GM19023 (cell line): ENCODE results near the gene AGAP1.
"Not testable (repeated sequence)": the region's sequence is repeated elsewhere in the genome, so short reads cannot be mapped to it uniquely, and the experiment has no call there.

Experiments used
- ATAC-seq: cut with Tn5 transposase; IDR thresholded peaks from one replicate; pipeline ENCODE4 v1.9.1; 2021; ENCODE audit warnings: mild to moderate bottlenecking, moderate library complexity; ENCODE audit not compliant: unreplicated experiment

Gene AGAP1

DNA sequence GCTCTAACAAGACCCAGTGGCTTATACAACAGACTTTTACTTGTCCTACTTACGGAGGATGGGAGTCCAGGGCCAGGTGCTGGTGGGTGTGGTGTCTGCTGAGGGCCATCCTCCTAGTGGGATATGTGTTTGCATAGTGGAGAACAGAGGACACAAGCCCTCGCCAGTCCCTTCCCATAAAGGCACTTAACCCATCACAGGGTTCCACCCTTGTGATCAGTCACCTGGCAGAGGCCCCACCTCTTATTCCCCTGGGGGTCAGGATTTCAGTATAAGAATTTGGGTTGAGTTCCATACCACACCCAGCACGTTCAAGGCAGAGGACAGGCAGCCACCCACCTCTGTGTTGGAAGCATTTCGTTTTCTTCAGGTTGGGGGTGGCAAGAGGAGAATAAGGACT is 259.0 kb downstream of the AGAP1 start:
- ATAC-seq, result no peak

DNA sequence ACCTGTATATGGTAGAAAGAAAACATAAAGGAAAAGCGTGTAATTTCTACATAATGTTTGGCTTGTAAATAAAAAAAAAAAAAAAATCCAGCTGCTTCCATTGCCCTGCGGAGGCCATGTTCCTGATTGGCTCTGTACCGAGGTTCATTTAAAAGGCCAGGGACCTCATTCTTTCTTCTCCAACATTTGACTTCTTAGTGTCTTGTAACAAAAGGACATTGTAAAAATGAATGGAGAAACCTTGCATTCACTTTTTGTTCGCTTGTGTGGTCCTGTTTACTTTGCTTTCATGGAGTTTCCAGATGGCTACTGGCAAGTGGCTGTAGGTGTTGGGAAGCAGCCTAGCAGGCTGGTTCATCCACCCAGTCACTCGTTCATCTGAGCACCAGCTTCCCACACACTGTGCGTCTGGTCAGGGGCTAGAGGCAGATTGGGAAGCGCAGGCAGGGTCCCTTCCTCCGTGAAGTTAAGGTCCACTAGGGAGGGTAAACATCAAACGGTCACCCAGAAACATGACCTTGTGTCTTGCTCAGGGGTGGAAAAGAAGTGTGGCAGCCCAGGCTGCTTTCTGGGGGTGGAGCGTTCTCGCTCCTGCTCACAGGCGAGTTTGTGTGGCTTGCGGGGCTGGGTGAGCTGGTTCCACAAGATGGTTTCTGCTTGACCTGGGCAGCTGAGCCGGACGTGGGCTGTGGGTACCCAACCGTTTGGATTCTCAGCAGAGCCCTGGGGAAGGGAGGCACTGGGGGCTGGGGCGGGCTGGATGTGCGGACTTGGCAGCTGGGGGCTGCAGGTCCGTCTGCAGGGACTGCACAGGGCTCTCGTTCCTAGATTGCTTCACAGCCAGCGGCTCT is 260.7 kb downstream of the AGAP1 start:
- no peak for ATAC-seq

DNA sequence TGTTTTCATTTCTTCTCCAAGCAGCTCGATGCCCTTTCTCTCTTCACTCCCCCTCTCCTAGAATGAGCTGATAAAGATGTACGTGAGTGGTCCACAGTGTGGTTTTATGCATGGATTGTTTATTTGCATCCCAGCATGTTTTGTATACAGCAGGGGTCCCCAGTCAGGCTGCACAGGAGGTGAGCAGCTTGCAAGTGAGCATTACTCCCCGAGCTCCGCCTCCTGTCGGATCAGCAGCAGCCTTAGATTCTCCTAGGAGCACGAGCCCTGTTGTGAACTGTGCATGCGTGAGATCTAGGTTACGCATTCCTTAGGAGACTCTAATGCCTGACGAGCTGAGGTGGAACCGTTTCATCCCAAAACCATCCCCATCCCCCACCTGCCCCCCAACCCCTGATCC is 262.6 kb downstream of the AGAP1 start:
- no peak for ATAC-seq

DNA sequence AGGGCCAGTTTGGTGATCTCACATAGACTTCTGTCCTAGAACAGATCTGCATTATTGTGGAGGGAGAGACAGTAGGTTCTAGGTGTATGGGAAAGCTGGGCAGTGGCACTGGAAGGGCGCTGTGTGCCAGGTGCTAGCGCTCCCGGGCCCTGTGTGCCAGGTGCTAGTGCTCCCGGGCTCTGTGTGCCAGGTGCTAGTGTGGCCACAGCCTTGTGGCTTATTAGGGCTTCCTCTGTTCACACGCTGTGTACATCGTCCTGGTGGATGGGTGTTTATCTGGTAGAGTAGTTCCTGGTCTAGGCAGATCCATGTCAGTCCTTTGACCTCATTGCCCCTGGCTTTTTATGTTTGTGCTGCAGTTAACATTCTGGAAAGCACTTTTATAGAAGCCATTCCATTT is 263.4 kb downstream of the AGAP1 start:
- ATAC-seq, result no peak

DNA sequence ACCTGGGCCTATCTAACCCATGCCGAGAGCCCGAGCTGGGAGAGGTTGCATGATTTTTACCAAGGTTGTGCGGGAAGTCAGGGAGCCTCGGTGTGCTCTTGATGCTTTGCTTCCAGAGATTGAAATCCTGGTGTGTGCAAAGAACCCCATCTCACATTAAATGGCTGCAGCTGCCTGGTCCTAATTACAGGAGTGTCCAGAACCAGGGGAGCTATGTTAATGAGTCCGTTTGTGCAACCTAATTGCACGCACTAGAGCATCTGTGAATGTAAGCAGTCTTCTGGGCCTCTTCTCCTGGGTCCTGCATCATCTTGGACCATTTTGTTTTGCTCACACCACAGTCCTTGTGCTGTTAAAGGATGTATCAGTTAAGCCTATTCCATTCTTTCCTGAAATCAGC is 263.8 kb downstream of the AGAP1 start:
- no peak for ATAC-seq

DNA sequence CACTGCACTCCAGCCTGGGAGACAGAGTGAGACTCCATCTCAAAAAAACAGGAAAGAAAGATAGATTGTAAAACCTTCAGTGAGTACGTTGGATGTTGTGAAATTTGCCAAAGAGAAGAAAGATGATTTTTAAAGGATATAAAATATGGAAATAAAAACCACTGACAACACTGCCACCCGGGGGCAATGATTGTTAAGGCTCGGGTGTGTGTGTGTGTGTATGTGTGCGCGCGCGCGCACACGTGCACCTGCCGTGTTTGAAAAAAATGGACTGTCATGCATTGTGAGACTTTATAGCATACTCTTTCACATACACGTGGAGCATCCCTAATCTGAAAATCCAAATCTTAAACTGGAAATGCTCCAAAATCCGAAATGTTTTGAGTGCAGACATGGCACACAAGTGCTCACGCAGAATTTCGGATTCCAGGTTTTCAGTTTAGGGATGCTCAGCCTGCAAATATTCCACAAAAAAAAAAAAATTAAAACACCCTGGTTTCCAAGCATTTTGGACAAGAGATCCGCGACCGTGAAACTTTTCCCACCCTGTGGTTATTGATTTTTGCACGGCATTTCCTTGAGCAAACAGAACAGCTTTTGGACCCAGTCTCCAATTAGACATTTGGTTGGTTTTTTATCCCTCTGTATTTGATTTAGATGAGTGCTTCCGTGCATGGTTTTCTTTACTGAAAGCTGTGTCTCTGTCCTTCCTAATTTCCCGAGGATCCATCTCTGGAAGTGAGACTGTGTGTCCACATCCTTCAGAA is 269.2 kb downstream of the AGAP1 start:
- ATAC-seq, result no peak

DNA sequence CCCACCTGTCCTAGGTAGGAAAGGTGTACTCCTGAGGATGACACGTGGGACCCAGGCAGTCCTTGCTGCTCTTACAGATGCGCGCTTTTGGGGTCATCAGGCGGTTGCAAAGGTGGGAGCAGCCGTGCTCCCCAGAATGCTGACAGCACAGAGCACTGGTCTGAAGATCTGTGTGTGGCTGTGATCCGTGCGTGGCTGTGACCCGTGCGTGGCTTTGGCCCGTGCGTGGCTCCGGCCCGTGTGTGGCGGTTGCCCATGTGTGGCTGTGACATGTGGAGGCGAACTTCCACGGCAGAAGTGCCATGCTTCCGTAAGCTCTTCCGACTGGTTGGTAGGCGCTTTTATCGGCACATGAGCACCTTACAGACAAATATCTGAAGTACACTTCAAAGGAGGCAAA is 270.0 kb downstream of the AGAP1 start:
- no peak for ATAC-seq

DNA sequence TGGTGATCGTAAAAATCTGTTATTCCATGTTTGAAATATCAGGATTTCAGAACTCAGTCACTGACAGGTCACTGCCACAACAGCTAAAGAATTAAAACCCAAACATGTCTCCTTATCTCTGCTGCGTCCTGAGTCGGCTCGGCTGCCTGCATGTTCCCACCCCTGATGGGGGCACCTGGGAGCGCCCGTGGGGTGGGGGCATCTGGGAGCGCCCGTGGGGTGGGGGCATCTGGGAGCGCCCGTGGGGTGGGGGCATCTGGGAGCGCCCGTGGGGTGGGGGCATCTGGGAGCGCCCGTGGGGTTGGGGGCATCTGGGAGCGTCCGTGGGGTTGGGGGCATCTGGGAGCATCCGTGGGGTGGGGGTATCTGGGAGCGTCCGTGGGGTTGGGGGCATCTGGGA is 270.6 kb downstream of the AGAP1 start:
- ATAC-seq, result not testable (repeated sequence)

DNA sequence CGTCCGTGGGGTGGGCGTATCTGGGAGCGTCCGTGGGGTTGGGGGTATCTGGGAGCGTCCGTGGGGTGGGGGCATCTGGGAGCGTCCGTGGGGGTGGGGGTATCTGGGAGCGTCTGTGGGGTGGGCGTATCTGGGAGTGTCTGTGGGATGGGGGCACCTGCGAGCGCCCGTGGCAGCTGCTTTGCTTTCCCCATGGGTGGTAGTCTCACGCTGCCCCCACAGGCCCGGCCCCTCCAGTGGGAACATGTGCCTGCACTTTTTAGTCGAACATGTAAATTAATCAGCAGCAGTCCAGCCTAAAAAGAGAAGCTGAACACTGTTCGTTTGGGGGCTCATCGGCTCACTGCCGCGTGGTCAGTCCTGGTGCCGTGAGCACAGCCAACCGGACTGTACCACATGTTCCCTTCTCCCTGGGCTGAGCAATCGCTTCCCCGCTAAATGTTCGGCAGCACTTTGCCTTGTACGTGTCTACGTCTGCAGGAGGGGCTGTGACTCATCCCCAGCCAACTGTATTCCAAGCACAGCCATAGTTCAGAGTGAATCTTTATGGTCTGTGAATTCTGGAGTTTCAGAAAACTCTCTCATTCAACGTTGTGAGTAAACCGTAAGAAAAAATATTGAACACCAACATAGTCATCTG is 271.5 kb downstream of the AGAP1 start:
- ATAC-seq, result no peak

DNA sequence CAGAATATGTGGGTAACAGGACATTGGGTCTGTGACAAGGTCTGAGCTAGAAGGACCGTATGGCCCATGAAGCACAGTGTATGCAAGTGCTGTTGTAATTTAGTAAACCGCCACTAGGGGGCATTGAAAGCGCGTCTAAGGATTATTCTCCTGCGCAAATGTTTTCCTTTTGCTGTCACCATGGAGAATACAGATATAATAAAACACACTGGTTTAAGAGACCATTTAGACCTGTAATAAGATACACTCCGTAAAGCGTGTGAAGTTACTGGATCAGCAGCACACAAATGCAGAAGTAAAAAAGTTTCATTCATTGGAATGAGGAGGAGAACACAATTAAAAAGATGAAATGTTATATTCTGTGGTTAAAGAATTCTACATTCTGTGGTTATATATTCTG is 272.4 kb downstream of the AGAP1 start:
- ATAC-seq, result peak; percentile 57

DNA sequence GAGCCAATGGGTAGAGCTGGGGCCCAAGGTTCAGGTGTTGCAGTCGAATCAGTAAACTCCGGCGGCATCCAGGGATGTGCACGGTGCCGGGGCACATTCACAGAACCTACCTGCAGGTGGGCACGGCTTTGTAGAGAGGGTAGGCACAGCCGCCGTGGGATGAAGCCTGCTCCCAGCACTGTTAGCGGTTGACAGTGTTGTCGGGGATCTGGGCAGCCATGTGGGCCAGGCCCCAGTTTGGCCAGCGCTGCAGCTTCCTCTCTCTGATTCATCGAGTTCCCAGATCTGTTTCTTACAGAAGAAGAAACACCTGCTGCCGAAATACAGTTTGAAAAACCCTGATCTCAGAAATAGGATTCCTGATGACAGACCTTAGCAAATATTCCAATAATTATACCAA is 274.8 kb downstream of the AGAP1 start:
- ATAC-seq, result no peak

DNA sequence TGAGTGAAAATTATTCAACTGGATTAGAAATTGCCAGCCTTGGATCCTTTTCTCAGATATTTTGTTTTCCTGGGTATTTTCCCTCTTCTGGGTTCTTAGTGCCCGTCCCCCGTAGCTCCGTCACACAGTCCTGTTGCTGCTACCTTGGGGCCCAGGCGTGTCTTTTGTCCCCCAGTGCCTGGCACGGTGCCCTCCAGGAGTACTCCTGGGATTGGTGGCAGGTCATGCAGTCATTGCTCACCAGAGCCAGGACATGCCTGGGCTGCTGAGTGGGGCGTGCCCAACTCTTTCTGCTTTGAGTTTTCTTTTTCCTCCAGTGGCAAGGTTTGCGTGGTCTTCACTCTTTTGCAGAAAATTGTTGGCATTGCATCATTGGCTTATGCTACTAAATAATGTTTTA is 275.2 kb downstream of the AGAP1 start:
- ATAC-seq, result no peak

DNA sequence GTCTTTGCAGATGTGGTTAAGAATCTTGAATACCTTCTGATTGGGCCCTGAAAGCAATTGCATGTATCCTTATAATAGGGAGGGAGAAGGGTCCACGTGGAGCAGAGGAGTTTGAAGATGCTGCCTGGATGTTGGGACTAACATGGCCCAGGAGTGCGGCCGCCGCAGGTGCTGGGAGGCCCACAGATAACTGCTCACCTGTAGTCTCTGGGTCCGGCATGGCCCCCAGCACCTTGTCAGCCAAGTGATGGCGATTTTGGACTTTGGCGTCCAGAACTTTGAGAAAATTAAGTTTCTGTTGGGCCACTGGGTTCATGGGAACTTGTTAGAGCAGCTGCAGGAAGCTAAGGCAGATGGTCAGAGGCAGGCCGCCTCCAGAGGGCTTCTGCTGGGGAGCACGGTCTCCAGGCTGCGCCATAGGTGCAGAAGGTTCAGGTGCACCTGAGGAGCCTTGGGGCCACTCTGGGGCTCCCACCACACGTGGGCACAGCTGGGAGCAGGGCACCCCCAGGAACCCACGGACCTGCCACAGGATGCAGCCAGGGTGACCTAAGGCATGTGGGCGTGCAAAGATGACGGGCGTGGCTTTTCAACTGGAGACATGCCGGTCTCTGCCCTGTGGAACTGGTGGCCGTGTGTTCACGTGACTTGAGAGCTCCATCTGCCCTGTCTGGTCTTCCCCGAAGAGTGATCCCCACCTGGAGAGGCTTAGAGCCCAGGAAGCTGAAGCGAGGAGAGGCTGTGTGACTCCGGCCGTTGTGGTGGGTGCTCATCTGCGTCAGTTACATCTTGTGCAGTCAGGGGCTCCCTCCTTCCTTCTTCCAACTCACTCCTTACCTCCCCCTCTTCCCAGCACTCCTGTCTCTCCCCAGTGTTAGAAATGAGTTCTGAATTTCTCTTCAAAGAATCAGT is 277.3 kb downstream of the AGAP1 start:
- no peak for ATAC-seq

DNA sequence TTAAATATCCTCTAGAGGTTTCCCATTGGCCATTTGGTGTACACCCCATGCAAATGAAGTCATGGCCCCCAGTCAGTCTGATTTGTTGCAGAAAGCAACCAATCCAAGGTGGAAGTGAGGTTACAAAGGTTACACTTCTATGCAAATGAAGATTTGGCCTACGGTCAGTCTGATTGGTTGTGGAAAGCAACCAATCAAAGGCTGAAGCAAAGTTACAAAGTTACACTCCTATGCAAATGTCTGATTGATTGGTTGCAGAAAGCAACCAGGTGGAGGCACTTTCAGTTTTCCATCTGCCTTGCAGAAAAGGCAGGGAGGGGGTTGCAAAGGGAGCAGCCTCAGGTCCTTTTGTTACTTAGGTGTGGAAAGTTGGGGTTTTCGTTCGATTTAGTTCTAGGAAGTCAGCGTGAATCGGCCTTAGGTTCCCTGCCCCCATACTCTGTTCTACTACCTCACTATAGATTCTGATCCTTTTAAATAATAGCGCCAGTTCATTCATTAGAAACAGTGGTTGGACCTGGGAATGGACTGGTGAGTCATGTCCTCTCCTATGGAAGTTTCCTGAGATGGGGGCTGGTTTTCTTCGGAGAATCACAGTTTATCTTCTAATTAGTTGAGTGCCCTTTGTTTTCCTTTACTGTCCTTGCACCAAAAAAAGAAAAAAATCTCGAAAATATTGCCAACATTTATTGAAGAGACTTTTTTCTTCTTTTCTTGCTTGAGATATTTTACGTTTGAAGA is 279.5 kb downstream of the AGAP1 start:
- ATAC-seq, result no peak

DNA sequence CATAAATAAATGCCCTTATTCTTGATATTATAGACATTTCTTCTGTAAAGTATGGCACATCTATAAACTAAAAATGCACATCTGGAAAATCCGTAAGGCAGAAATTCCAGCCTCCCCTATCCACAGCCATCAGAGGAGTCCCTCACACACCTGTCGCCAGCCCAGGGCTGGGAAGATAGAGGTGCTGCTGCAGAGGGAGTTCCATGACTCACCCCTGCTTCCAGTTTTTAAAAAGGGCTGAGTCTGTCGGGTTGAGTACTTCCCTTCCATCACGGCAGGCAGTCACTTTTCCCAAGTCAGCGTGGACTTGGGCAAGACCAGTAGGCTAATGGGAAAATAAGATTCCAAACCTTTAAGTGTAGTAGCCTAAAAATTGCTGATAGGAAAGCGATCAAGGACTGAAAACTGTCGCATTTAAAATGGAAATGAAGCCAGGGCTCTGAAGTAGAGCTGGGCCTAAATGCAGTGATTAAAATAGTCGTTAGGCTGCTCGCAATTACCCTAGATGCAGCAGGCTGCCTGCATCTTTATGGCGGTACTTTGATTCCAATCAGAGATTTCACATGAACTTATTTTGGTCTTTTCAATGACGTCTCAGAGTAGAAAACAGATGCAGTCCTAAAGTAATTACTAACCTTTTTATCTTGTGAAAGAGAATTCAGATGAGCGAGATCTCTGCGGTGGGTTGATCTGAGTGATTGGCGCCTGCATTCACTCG is 280.5 kb downstream of the AGAP1 start:
- ATAC-seq, result no peak

DNA sequence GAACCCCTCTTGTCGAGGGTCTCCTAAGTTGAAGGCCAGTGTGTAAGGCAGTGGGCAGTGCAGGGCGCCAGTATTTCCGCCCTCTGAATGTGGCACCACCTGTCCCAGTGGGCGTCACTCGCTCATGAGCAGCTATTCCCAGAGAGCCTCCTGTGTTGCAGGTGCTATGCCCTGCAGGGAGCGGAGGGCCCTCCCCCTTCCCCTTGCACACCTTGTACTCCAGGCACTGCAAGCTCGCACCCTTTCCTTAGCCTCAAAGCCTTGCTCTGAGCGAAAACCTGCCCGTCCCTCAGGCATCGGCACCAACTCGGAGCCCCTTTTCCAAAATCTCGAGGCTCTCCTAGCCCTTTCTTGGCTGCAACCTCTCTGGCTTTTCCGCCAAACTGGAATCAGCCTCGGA is 282.7 kb downstream of the AGAP1 start:
- ATAC-seq, result no peak

DNA sequence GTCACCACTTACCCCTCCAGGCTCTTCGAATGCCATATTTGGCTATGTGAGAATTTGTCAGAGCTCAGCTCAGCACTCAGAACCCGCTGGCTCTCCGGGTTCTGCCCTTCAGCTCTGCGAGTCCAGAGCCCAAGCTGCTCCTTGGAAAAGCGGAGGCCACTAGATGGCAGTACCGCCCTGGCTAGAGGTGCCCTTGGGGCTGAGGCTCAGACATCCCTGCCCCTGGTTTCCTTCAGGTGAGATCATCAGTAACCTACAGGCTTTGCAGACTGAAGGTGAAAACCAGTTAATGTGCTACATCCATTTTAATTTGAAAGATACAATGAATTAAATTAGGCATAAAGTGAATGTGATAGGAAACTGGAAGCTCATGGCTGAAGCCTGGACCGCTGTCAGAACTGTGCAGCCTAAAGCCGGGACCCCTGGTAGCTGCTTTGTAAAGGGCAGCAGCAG is 285.6 kb downstream of the AGAP1 start:
- no peak for ATAC-seq

DNA sequence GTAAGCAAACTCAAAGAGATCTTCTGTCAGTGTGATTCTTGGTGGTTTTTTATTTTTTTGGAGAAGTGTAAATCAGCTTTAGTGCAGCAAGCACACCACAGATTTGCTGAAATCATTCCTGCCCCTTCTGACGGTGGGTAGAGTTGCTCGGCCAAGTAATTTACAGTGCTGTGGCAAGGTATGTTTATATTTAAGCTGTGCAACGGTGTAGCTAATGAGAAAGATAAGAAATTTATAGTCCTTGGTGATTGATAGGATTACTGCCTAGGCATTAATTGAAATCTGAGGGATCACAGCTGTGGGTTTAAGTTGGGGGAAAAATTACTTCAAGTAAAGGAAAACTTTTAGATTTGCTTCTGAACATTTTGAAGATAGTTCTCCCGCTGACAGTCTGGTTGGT is 286.6 kb downstream of the AGAP1 start:
- no peak for ATAC-seq

DNA sequence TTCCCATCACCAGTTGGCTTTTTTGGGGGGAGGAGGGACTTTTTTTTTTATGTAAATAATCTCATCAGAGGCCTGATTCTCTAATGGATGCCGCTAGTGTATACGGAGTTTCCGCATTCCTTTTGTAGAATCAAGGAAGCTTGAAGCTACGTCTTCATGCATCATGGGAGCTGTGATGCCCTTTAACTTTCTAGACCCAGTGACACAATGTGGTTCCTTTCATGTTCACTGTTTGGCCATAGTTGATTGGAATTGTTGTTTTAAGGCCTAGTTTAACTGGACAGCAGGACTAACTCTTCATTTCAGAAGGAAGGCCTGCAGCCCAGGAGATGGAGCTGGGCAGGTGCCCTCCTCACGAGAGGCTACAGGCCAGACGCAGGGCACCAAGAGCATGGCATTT is 287.9 kb downstream of the AGAP1 start:
- ATAC-seq, result no peak
